PC-3 (cell line): Measurements from ENCODE around the gene SMIM36. TPM values are rescaled to one million over a fixed set of nuclear protein-coding genes. Genes with fewer than 3 reads are reported as not detected.

Source experiments
- ATAC-seq: fragments of 200-7000 bp; cut with Tn5 transposase; 2 replicates; pipeline ENCODE4 v1.9.1; 2020; ENCODE audit warnings: mild to moderate bottlenecking, moderate library complexity
- BruUV-seq: library from RNA; stranded (reverse); fragments of 400-500 nt; replicated peaks from 2 replicates; lab custom pipeline; 2021; lab: Mats Ljungman, UMichigan
- CTCF ChIA-PET: fragments of 300-600 bp; sonication (Branson Sonifier 250); formaldehyde crosslinking; loops from one replicate; lab custom pipeline; 2022; ENCODE audit warnings: antibody characterized with exemption; lab: Charles Lee
- POLR2A ChIA-PET: fragments of 300-600 bp; sonication (Branson Sonifier 250); formaldehyde crosslinking; loops from one replicate; lab custom pipeline; 2022; ENCODE audit warnings: antibody characterized with exemption; ENCODE audit not compliant: unreplicated experiment; lab: Charles Lee
- DNase-seq: peaks from one replicate; pipeline ENCODE4 v3.0.0-alpha.2; 2015
- H2AFZ ChIP-seq: fragments of 300-600 bp; sonication (generic); 2 replicates; pipeline ENCODE4 v1.6.0; 2016; ENCODE audit warnings: antibody characterized with exemption, low read length
- H3F3A ChIP-seq: fragments of 300-600 bp; sonication (generic); one replicate; pipeline ENCODE4 v1.6.0; 2017; ENCODE audit warnings: antibody characterized with exemption, low read length, control low read depth, mild to moderate bottlenecking; ENCODE audit not compliant: unreplicated experiment
- H3K27ac ChIP-seq: fragments of 300-600 bp; sonication (generic); 2 replicates; pipeline ENCODE4 v1.5.1; 2016; ENCODE audit warnings: mild to moderate bottlenecking, low read length
- H3K27me3 ChIP-seq: fragments of 300-600 bp; sonication (generic); 2 replicates; pipeline ENCODE4 v1.6.1; 2016; ENCODE audit warnings: low read length, mixed read lengths
- H3K36me3 ChIP-seq: fragments of 300-600 bp; sonication (generic); 2 replicates; pipeline ENCODE4 v1.6.1; 2016; ENCODE audit warnings: low read depth, mixed run types, low read length, mixed read lengths
- H3K4me1 ChIP-seq: fragments of 300-600 bp; sonication (generic); 2 replicates; pipeline ENCODE4 v1.5.1; 2016; ENCODE audit warnings: low read length; ENCODE audit not compliant: insufficient read depth
- H3K4me2 ChIP-seq: fragments of 300-600 bp; sonication (generic); 2 replicates; pipeline ENCODE4 v1.6.0; 2016; ENCODE audit warnings: low read length
- H3K4me3 ChIP-seq: fragments of 300-600 bp; sonication (generic); 2 replicates; pipeline ENCODE4 v1.5.1; 2016; ENCODE audit warnings: mild to moderate bottlenecking, low read length, mixed read lengths
- H3K79me2 ChIP-seq: fragments of 300-600 bp; sonication (generic); 2 replicates; pipeline ENCODE4 v1.6.1; 2017; ENCODE audit warnings: low read length, mixed read lengths
- H3K9ac ChIP-seq: fragments of 300-600 bp; sonication (generic); 2 replicates; pipeline ENCODE4 v1.6.0; 2016; ENCODE audit warnings: mild to moderate bottlenecking, low read length
- H3K9me2 ChIP-seq: fragments of 300-600 bp; sonication (generic); replicated peaks from 2 replicates; pipeline ENCODE4 v1.6.1; 2016; ENCODE audit warnings: mixed run types, low read length, mixed read lengths
- H3K9me3 ChIP-seq: fragments of 300-600 bp; sonication (generic); 2 replicates; pipeline ENCODE4 v1.6.1; 2016; ENCODE audit warnings: low read length, mixed read lengths
- H4K20me1 ChIP-seq: fragments of 300-600 bp; sonication (generic); 2 replicates; pipeline ENCODE4 v1.6.1; 2016; ENCODE audit warnings: low read length, mixed read lengths
- EZH2 ChIP-seq: fragments of 300-600 bp; sonication (generic); IDR thresholded peaks from one replicate; pipeline ENCODE4 v1.6.1; 2017; ENCODE audit warnings: antibody characterized with exemption, mild to moderate bottlenecking, low read length; ENCODE audit not compliant: unreplicated experiment
- EZH2phosphoT487 ChIP-seq: fragments of 300-600 bp; sonication (generic); IDR thresholded peaks from 2 replicates; pipeline ENCODE4 v1.6.1; 2018; ENCODE audit warnings: mild to moderate bottlenecking, antibody characterized with exemption, low read length, borderline replicate concordance
- intact Hi-C: fragments of 100-400 bp; cut with micrococcal nuclease; formaldehyde crosslinking; loops from 2 replicates; pipeline ENCODE4 v1.9.0; 2023
- total RNA-seq: library from RNA; depleted of rRNA; stranded (reverse); fragments of >200 nt; gene quantifications from 2 replicates; pipeline ENCODE4 v1.2.3, GENCODE V29; 2014
- TF ChIP-seq, protein P1 (sequence below): fragments of 300-600 bp; sonication (generic); conservative IDR thresholded peaks from 2 replicates; pipeline ENCODE4 v1.5.1; 2017; ENCODE audit warnings: antibody characterized with exemption, low read depth, mild to moderate bottlenecking, low read length

SMIM36 gene
- total RNA-seq, 1 experiment from 2014 or later = not detected

DNA sequence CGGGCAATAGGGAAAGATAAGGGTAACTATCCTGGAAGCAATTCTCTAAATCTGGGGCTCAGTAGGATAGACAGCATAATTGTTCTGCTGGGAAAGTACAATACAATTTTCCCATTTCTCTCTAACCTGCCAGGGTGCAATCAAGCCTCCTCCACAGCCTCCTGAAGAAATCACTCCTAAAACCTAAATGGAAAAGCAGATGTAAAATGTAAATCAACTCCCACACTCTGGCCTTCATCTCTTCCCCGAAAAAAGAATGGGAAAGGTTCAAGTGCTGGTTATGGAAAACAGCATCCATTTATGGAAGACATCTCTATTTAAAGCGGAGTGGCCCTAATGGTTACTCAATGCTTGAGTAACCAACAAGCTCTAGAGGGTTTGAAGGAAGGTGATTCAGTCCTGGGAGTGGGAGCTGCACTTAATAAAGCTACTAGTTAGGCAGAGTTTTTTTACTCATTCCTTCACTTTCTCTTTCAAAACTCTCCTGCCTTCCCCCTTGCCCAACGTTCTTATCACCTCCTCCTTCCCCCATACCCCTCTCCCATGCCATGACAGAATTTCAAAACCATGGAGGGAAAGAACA lies 94.7 kb downstream of the SMIM36 start:
- H3K27ac ChIP-seq = no peak overlapping the region
- intact Hi-C loops = no loop called here

DNA sequence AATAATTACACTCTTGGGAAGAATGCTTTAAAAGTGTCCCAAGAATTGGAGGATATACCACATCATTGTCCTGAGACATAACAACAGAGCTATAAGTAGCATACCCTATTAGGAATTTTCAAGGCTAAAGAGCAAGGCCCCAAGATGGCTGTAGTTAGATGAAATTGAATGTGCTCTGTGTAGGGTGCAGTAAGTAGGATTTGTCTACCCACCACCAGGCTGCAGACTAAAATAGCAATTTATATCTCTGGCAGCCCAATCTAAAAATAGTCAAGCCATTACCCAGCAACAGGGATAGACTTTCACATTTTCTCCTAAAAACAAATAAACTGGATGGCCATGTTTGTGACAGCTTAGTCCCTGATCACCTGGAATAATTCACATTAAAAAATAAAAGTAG lies 95.3 kb downstream of the SMIM36 start:
- H3K79me2 ChIP-seq = peaks cover 19% of the 10 kb centered on the region
- DNase-seq = no peak
- H3K4me2 ChIP-seq = no peak overlapping the region
- ChIA-PET CTCF (no interaction called here), POLR2A (no interaction called here)
- H3K9me2 ChIP-seq = no peaks in the 10 kb centered on the region
- H2AFZ ChIP-seq = no peak overlapping the region
- TF ChIP-seq, protein P1, sequence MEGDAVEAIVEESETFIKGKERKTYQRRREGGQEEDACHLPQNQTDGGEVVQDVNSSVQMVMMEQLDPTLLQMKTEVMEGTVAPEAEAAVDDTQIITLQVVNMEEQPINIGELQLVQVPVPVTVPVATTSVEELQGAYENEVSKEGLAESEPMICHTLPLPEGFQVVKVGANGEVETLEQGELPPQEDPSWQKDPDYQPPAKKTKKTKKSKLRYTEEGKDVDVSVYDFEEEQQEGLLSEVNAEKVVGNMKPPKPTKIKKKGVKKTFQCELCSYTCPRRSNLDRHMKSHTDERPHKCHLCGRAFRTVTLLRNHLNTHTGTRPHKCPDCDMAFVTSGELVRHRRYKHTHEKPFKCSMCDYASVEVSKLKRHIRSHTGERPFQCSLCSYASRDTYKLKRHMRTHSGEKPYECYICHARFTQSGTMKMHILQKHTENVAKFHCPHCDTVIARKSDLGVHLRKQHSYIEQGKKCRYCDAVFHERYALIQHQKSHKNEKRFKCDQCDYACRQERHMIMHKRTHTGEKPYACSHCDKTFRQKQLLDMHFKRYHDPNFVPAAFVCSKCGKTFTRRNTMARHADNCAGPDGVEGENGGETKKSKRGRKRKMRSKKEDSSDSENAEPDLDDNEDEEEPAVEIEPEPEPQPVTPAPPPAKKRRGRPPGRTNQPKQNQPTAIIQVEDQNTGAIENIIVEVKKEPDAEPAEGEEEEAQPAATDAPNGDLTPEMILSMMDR = no peak
- TF ChIP-seq EZH2 (no peak), EZH2phosphoT487 (no peak)
- ATAC-seq = no peak
- H3K4me1 ChIP-seq = peaks cover 24% of the 10 kb centered on the region
- peaks cover 8% of the 10 kb centered on the region; the same call in 1 of the 2 replicates for H3K36me3 ChIP-seq
- H3K9me3 ChIP-seq = no peaks in the 10 kb centered on the region
- H3K27ac ChIP-seq = no peak overlapping the region
- no peak overlapping the region for H3K9ac ChIP-seq
- no TSS peak for BruUV-seq
- no peaks in the 10 kb centered on the region for H3K27me3 ChIP-seq
- H3K4me3 ChIP-seq = no peak overlapping the region
- no peaks in the 10 kb centered on the region for H4K20me1 ChIP-seq
- H3F3A ChIP-seq = no peaks in the 10 kb centered on the region
- intact Hi-C loops = no loop called here

More for the DNA sequence above, 94.7 kb downstream of the SMIM36 start:
- Histone ChIP-seq H3K4me1 (peaks cover 19% of the 10 kb centered on the region), H3K4me2 (no peak overlapping the region), H3K9me2 (no peaks in the 10 kb centered on the region), H3K4me3 (no peak overlapping the region), H3K27me3 (no peaks in the 10 kb centered on the region), H3K9me3 (no peaks in the 10 kb centered on the region), H3F3A (no peaks in the 10 kb centered on the region), H2AFZ (no peak overlapping the region), H4K20me1 (no peaks in the 10 kb centered on the region), H3K36me3 (peaks cover 8% of the 10 kb centered on the region; the same call in 1 of the 2 replicates), H3K9ac (no peak overlapping the region), H3K79me2 (peaks cover 23% of the 10 kb centered on the region)
- no peak for ATAC-seq
- no peak for TF ChIP-seq EZH2
- no peak for TF ChIP-seq EZH2phosphoT487
- ChIA-PET CTCF (interaction anchor here (0.5 kb wide), 1 partner anchor 23 kb away, joined by 3 read pairs; no protein-coding TSS in a partner anchor), POLR2A (no interaction called here)
- no peak for DNase-seq
- BruUV-seq = no TSS peak

DNA sequence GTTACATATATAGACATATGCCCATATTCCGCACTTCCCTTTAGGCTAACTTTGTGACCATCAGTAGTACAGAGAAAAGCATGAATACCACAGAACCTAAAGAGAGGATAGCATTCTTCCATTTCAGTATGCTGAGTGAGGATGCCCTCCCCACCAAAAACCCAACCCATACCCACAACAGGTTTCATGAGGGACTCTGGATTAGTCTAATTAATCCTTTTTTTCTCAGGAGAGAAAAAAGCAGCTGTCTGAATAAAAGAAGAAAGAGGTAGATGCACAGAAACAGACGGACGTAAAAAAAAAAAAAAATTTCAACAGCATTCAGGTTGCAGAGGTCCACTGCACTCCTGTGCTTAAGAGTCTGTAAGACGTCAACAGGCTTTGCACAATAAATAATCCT lies 96.3 kb downstream of the SMIM36 start:
- Histone ChIP-seq H2AFZ (no peak overlapping the region), H3K27me3 (no peaks in the 10 kb centered on the region), H3K9ac (no peak overlapping the region), H3K9me2 (no peaks in the 10 kb centered on the region), H3K4me1 (peaks cover 26% of the 10 kb centered on the region), H3K79me2 (peaks cover 9% of the 10 kb centered on the region; the same call in 1 of the 2 replicates), H3K9me3 (no peaks in the 10 kb centered on the region), H3K4me2 (no peak overlapping the region), H3K4me3 (no peak overlapping the region), H4K20me1 (no peaks in the 10 kb centered on the region), H3K27ac (no peak overlapping the region), H3K36me3 (peaks cover 16% of the 10 kb centered on the region; the same call in 1 of the 2 replicates), H3F3A (no peaks in the 10 kb centered on the region)
- DNase-seq (no peak), ATAC-seq (no peak)
- TF ChIP-seq EZH2phosphoT487 (no peak), EZH2 (no peak)
- TF ChIP-seq, protein P1 = no peak
- intact Hi-C loops = loop anchor here (5.0 kb wide), 1 partner anchor 58 kb away; no protein-coding TSS in a partner anchor
- ChIA-PET POLR2A (no interaction called here), CTCF (no interaction called here)
- no TSS peak for BruUV-seq
